Measurements from ENCODE around the gene SCYGR3. TPM values are rescaled to one million over a fixed set of nuclear protein-coding genes. Genes with fewer than 3 reads are reported as not detected.

Gene SCYGR3
- polyA plus RNA-seq, 1 donor from 2014 or later: not detected

DNA sequence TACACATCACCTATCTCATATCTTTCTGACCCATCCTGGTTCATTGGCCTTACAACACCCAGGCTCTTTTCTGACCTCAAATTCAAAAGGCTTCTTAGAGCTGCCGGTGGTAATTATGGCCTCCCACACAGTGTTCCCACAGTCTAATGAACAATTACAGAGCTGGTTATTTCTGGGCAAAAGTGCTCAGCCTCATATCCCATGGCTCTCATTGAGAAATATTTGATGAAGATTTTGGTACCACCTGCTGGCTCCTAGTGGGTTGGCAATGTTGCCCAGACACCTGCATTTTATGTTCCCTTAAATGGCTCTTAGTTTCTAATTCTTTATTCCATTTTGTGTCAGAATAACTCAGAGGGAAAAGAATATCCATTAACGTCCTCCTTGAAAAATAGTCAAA, 36.0 kb downstream of the SCYGR3 start:
- Histone ChIP-seq H3K9me3 (ENCODE audit: low read length) (no peaks in the 10 kb centered on the region), H3K9me2 (ENCODE audit: insufficient read depth, low read length) (no peaks in the 10 kb centered on the region), H2AFZ (ENCODE audit: low read depth, low read length) (no peak overlapping the region), H3K79me2 (replicated peaks; ENCODE audit: insufficient read depth, low read length) (no peaks in the 10 kb centered on the region), H4K20me1 (ENCODE audit: insufficient read depth) (no peaks in the 10 kb centered on the region), H3K36me3 (ENCODE audit: insufficient read depth, low read length) (no peaks in the 10 kb centered on the region), H3K27me3 (ENCODE audit: insufficient read depth, low read depth, low read length) (no peaks in the 10 kb centered on the region), H3K27ac (ENCODE audit: low read length) (no peak overlapping the region), H3K4me3 (ENCODE audit: low read length) (no peak overlapping the region), H3F3A (ENCODE audit: insufficient read depth, low read length, poor library complexity, severe bottlenecking) (no peaks in the 10 kb centered on the region), H3K4me2 (ENCODE audit: low read length) (no peak overlapping the region), H3K9ac (ENCODE audit: low read length) (no peak overlapping the region)
- TF ChIP-seq SMC3 (conservative IDR thresholded peaks at IDR 0.05; ENCODE audit: poor library complexity) (no peak), EZH2 (IDR thresholded peaks at IDR 0.05; ENCODE audit: borderline replicate concordance, insufficient read depth, low read length, poor library complexity, severe bottlenecking) (no peak), EP300 (conservative IDR thresholded peaks at IDR 0.05; ENCODE audit: poor library complexity, severe bottlenecking) (no peak), RAD21 (conservative IDR thresholded peaks at IDR 0.05) (no peak), MXI1 (conservative IDR thresholded peaks at IDR 0.05; ENCODE audit: poor library complexity, severe bottlenecking) (no peak), POLR2AphosphoS5 (IDR thresholded peaks at IDR 0.05) (no peak), TAF1 (IDR thresholded peaks at IDR 0.05; ENCODE audit: low read depth) (no peak)
- TF ChIP-seq, protein P1, sequence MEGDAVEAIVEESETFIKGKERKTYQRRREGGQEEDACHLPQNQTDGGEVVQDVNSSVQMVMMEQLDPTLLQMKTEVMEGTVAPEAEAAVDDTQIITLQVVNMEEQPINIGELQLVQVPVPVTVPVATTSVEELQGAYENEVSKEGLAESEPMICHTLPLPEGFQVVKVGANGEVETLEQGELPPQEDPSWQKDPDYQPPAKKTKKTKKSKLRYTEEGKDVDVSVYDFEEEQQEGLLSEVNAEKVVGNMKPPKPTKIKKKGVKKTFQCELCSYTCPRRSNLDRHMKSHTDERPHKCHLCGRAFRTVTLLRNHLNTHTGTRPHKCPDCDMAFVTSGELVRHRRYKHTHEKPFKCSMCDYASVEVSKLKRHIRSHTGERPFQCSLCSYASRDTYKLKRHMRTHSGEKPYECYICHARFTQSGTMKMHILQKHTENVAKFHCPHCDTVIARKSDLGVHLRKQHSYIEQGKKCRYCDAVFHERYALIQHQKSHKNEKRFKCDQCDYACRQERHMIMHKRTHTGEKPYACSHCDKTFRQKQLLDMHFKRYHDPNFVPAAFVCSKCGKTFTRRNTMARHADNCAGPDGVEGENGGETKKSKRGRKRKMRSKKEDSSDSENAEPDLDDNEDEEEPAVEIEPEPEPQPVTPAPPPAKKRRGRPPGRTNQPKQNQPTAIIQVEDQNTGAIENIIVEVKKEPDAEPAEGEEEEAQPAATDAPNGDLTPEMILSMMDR (IDR thresholded peaks at IDR 0.05; ENCODE audit: poor library complexity, severe bottlenecking): no peak
- TF ChIP-seq, protein P2, sequence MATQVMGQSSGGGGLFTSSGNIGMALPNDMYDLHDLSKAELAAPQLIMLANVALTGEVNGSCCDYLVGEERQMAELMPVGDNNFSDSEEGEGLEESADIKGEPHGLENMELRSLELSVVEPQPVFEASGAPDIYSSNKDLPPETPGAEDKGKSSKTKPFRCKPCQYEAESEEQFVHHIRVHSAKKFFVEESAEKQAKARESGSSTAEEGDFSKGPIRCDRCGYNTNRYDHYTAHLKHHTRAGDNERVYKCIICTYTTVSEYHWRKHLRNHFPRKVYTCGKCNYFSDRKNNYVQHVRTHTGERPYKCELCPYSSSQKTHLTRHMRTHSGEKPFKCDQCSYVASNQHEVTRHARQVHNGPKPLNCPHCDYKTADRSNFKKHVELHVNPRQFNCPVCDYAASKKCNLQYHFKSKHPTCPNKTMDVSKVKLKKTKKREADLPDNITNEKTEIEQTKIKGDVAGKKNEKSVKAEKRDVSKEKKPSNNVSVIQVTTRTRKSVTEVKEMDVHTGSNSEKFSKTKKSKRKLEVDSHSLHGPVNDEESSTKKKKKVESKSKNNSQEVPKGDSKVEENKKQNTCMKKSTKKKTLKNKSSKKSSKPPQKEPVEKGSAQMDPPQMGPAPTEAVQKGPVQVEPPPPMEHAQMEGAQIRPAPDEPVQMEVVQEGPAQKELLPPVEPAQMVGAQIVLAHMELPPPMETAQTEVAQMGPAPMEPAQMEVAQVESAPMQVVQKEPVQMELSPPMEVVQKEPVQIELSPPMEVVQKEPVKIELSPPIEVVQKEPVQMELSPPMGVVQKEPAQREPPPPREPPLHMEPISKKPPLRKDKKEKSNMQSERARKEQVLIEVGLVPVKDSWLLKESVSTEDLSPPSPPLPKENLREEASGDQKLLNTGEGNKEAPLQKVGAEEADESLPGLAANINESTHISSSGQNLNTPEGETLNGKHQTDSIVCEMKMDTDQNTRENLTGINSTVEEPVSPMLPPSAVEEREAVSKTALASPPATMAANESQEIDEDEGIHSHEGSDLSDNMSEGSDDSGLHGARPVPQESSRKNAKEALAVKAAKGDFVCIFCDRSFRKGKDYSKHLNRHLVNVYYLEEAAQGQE (IDR thresholded peaks at IDR 0.05; ENCODE audit: borderline replicate concordance): no peak

DNA sequence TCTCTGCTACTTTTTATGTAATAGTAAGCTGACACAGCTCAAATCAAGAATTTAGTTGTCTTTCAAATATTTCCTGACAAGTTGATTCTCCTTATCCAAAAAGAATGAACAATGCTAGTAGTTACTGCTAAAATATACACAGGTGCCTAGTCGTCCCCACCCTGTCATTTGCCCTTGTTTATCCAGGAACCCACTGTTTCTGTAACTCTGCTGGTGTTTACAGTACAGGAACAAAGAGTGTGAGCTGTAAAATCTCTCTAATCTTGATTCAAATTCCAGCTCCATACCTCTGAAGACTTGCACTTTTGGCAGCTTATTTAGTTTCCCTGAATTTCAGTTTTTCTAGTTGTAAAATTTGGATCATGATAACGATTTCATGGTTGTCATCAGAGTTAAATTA, 37.1 kb downstream of the SCYGR3 start:
- H3K27ac ChIP-seq (ENCODE audit: low read length): no peak overlapping the region
- H3F3A ChIP-seq (ENCODE audit: insufficient read depth, low read length, poor library complexity, severe bottlenecking): no peaks in the 10 kb centered on the region
- no peaks in the 10 kb centered on the region for H3K27me3 ChIP-seq (ENCODE audit: insufficient read depth, low read depth, low read length)
- H3K4me2 ChIP-seq (ENCODE audit: low read length): no peak overlapping the region
- H3K9ac ChIP-seq (ENCODE audit: low read length): no peak overlapping the region
- H3K9me2 ChIP-seq (ENCODE audit: insufficient read depth, low read length): no peaks in the 10 kb centered on the region
- no peaks in the 10 kb centered on the region for H3K79me2 ChIP-seq (replicated peaks; ENCODE audit: insufficient read depth, low read length)
- no peak for TF ChIP-seq SMC3 (conservative IDR thresholded peaks at IDR 0.05; ENCODE audit: poor library complexity)
- TF ChIP-seq MXI1 (conservative IDR thresholded peaks at IDR 0.05; ENCODE audit: poor library complexity, severe bottlenecking): no peak
- TF ChIP-seq POLR2AphosphoS5 (IDR thresholded peaks at IDR 0.05): no peak
- TF ChIP-seq, protein P1 (IDR thresholded peaks at IDR 0.05; ENCODE audit: poor library complexity, severe bottlenecking): no peak
- TF ChIP-seq RAD21 (conservative IDR thresholded peaks at IDR 0.05): no peak
- TF ChIP-seq EZH2 (IDR thresholded peaks at IDR 0.05; ENCODE audit: borderline replicate concordance, insufficient read depth, low read length, poor library complexity, severe bottlenecking): no peak
- no peak for TF ChIP-seq EP300 (conservative IDR thresholded peaks at IDR 0.05; ENCODE audit: poor library complexity, severe bottlenecking)
- TF ChIP-seq, protein P2 (IDR thresholded peaks at IDR 0.05; ENCODE audit: borderline replicate concordance): no peak
- no peak for TF ChIP-seq TAF1 (IDR thresholded peaks at IDR 0.05; ENCODE audit: low read depth)
- no peaks in the 10 kb centered on the region for H3K9me3 ChIP-seq (ENCODE audit: low read length)
- no peak overlapping the region for H3K4me3 ChIP-seq (ENCODE audit: low read length)
- H2AFZ ChIP-seq (ENCODE audit: low read depth, low read length): no peak overlapping the region
- no peaks in the 10 kb centered on the region for H4K20me1 ChIP-seq (ENCODE audit: insufficient read depth)
- no peaks in the 10 kb centered on the region for H3K36me3 ChIP-seq (ENCODE audit: insufficient read depth, low read length)
